HT-29 (cell line): ENCODE results near the gene PLD6. TPM values are rescaled to one million over a fixed set of nuclear protein-coding genes. Genes with fewer than 3 reads are reported as not detected.
"Not testable (repeated sequence)": the region's sequence is repeated elsewhere in the genome, so short reads cannot be mapped to it uniquely, and the experiment has no call there.

Source experiments
- DNase-seq: peaks from one replicate; pipeline ENCODE4 v3.0.0-alpha.2; 2015; ENCODE audit warnings: low spot score
- total RNA-seq: library from RNA; depleted of rRNA; stranded (reverse); fragments of >200 nt; shearing (Covaris generic); gene quantifications from 2 replicates; pipeline ENCODE4 v1.2.3, GENCODE V29; 2014

PLD6 gene
- total RNA-seq, 1 experiment from 2014 or later = 3.5 TPM

DNA sequence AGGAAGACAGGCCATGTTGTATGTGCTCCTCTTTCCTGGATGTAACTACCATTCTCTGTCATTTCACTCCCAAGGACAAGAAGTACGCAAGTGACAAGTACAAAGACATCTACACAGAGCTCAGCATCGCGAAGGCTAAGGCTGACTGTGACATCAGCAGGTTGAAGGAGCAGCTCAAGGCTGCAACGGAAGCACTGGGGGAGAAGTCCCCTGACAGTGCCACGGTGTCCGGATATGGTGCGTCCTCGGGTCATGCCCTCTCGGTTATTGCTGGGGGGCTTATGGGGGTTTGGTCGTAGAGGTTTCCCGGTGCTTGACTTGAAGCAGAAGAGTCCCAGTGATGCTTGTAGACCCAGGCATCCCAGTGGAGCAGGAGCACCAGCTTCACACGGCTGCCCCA is 29.0 kb downstream of the PLD6 start:
- no peak for DNase-seq

DNA sequence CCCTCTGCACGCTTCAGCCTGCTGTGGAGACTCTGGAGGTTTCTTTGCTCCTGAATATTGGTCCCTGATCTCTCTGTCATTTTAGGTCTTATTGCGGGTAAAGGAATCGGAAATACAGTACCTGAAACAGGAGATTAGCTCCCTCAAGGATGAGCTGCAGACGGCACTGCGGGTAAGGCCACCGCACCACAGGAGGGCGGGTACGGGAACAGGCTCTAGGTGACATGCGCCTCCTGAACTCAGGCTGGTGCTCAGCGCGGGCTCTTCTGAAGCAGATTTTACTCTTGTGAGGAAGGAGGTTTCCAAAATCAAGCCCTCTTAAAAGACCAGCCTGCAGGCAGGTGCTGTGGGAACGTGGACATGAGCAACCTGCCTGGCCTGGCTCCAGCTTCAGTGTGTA is 29.8 kb downstream of the PLD6 start:
- DNase-seq = no peak

DNA sequence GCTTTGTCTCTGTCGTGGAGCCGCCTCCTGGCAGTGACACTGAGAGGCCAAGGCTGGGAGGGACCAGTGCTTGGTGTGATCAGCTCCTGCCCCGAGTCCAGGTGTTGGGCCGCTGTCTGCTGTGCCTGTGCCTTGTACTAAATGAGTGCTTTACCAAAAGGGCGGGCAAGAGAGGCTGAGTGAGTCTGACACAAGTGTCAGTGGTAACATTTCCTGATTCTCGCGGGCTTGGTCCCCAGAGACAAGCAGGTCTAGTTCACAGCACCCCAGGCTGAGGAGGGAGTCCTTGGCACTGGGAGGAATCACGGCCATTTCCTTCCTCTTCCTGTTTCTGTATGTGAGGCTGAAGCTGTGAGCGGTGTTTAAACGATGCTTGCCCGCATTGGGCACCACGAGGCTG is 30.2 kb downstream of the PLD6 start:
- no peak for DNase-seq

DNA sequence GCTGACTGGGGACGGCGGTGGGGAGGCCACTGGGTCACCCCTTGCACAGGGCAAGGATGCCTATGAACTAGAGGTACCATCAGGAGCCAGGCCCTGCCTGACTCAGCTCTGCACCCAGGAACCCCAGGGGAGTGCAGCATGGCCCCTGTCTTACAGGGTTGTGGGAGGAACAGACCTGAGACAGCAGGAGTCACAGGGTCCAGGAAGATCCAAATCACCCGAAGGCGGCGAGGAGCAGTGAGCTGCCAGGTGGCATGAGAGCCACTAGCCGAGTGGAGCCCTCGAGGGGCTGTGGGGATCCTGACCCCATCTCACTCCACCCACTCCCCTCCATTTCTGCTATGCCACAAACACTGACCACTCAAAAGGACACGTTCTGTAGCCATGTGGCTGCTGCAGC is 30.8 kb downstream of the PLD6 start:
- DNase-seq = no peak

DNA sequence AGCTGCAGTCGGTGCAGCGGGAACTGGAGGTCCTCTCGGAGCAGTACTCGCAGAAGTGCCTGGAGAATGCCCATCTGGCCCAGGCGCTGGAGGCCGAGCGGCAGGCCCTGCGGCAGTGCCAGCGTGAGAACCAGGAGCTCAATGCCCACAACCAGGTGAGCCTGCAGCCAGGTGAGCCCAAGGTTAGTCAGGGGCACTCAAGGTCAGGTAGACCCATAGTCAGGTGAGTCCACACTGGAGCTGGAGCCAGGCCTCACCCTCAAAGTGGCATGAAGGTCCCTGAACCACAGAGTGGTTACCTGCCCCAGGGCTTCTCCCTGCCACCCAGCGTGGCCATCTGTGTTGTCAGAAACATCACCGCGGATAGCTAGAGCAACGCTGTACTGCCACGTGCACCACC is 32.2 kb downstream of the PLD6 start:
- DNase-seq = no peak

DNA sequence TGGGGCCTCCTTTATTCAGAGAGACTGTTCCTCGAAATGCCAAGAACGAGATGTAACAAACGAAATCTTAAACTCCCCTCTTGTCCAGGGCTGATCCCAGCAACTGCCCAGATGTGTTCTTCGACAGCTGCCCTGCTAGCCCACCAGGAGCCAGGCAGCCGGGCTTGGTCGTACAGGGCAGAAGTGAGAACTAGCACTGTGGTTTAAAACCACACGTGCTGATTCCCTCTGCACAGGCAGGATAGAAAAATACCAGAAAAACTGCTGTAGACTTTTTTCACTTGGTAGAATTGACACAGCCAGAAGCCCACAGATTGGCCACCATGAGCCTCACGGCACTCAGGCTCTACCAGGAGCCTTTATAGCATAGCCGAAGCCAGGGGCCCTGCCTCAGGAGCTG is 33.1 kb downstream of the PLD6 start:
- DNase-seq = no peak

DNA sequence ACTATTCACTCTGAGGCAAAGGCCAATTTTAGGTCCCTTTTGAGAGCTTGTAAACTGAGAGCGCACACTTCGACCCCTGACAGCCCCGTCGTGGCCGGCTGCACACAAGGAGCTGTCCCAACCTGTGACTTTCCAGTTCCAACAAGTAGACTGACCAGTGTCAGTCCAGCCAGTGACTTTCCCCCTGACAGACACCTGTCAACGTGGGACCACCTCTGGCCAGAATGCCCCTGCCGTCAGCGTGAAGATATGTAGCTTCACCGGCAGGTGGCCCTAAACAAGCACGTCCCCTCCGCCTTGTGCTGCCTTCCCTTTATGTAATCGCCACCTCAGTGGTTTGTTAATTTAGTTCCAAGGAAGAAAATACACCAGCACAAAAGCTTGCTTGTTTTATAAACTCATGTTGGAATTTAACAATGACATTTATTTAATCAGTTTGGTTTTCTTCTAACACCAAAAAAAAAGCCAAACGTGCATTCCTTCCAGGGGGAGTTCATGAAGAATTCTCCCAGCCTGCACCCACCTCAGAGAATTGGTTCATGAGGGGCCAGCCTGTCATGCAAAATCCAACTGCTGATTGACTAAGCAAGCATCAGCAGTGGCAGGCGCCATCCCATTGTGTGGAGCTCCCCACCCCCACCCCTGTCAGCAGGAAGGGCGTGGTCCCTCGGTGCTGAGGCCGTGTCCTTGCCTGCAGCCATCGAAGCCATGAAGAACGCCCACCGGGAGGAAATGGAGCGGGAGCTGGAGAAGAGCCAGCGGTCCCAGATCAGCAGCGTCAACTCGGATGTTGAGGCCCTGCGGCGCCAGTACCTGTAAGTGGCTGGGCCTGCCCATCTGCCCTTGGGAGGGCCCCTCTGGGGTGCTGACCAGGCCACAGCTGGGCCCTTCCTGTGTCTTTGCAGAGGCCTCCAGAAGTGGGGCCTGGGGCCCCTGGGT is 33.9 kb downstream of the PLD6 start:
- no peak for DNase-seq

DNA sequence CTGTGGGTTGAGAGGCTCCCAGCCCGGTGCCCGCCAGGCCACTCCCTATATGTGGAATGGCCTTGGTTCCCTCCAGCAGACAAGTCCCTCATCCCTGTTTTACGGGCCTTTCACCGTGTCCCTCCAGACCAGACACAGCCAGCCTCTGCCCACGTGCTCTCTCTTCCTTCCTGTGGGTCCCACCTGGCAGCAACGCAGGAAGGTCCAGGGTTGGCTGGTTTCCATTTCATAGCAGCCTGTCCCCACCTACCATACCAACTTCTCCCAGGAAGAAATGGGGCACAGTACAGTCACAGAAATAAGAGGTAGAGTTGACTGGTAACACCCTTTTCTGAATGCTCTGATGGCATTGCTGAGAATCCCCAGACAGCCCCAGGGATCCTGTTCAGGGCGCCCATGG is 34.9 kb downstream of the PLD6 start:
- DNase-seq = no peak

DNA sequence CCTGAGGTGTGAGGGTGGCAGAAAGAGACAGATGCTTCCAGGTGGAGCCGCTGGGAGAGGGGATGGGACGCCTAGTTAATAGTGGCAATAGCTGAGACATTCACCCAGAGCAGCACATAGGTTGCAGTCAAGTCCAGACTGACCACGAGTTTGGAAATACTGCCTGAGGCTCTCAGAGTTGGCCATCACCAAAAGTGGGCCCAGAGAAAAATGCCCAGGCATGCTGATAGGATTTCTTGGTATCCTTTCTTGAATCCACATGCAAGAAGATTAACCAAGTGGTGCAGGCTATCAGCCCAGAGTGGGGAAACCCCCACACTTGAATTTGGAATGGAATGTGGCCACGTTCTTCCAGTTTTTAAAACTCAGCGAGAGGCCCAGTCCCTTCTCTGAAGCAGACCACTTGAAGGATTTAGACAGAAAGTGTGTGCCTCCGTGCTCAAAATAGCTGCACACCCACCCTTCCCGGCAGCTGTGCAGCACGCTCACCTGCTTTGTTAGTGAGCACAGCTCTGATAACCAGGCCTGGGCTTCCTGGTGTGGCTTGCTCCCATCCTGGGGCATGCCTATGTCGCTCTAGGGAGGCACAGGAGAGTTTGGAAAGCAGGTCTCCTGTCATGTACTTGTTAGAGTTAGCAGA is 35.7 kb downstream of the PLD6 start:
- no peak for DNase-seq

DNA sequence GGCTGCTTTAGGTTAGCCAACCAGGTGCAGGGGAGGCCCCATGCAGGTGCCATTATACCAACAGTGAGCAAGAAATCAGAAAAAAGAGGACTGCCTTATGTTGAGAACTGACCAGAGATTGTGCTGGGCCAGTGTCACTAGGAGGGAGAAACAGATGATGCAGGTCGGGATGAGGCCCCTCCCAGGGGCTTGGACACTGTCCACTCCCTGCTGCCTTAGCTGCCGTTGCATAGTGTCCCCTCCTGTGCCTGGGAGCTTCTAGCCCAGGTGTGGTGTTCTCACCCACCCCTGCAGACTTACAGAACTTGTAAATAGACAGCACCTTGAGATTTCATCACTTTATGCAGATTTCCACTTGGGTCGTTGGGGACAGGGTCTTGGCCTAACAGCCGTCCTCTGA is 36.7 kb downstream of the PLD6 start:
- DNase-seq = no peak

DNA sequence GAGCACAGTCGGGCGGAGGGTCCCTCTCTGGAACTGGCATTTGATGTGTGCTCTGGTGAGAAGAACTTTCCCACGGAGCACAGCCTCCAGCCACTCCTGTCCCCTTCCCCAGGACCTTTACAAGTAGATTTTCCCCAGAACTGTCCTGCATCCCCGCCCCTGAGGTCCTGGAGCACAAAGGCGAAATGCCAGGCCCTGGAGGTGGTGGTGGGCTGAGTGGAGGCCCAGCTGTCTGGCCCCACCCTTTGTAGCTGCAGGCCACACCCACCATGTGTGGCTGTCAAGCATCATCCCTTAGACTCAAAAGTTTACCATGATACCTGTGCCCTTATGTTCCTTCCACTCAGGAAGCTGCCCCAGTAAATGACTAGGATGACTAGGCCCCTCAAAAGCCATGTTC is 37.7 kb downstream of the PLD6 start:
- no peak for DNase-seq

DNA sequence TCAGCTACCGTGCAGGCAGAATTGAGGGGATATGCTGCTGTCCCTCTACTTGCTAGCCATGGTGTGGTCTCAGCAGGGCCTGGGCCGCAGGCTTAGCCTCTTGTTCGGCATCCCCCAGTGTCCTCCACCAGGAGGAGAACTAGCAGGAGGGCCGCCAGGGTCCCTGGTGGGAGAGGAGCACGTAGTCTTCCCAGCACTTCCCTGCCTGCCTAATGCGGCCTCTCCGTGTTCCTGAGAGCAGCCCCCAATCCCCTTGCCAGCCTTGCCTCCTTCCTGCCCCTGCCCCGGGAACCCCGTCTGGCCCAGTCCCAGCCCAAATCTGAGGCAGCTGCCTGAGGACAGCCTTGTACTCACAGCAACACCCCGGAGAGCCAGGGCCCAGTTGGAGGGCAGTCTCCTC is 38.1 kb downstream of the PLD6 start:
- DNase-seq = no peak

DNA sequence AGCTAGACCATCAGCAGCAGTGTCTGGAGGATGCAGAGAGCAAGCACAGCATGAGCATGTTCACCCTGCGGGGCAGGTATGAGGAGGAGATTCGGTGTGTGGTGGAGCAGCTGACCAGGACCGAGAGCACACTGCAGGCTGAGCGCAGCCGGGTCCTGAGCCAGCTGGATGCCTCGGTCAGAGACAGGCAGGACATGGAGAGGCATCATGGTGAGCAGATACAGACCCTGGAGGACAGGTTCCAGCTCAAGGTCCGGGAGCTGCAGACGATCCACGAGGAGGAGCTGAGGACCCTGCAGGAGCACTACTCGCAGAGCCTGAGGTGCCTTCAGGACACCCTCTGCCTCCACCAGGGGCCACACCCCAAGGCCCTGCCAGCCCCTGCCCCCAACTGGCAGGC is 38.8 kb downstream of the PLD6 start:
- no peak for DNase-seq

DNA sequence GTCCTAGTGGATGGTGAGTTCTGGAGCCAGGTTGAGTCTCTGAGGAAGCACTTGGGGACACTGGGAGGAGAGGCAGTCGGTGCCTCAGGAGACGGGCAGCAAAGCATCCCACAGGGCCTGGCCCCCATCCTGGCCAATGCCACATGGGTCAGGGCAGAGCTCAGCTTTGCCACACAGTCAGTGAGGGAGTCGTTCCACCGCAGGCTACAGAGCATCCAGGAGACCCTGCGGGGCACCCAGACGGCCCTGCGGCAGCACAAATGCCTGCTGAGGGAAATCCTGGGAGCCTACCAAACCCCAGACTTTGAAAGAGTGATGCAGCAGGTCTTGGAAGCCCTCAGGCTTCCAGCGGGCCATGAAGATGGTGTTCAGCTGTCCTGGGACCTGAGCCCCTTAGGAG is 39.7 kb downstream of the PLD6 start:
- no peak for DNase-seq

DNA sequence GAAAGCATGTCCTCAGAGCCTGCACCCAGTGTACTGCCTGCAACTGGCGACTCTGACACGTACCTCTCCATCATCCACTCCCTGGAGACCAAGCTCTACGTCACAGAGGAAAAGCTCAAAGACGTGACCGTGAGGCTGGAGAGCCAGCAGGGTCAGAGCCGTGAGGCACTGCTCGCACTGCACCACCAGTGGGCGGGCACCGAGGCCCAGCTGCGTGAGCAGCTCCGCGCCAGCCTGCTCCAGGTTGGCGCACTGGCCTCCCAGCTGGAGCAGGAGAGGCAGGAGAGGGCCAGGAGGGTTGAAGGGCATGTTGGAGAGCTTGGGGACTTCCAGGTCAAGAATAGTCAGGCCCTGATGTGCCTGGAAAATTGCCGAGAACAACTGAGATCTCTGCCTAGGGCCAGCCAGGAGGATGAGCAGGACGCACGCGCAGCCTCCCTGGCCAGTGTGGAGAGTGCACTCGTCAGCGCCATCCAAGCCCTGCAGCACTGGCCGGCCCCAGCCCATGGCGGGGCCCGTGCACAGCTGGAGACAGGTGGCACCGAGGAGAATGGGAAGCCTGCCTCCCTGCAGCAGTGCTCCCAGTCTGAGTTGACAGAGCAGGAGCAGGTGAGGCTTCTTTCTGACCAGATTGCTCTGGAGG is 40.3 kb downstream of the PLD6 start:
- no peak for DNase-seq

DNA sequence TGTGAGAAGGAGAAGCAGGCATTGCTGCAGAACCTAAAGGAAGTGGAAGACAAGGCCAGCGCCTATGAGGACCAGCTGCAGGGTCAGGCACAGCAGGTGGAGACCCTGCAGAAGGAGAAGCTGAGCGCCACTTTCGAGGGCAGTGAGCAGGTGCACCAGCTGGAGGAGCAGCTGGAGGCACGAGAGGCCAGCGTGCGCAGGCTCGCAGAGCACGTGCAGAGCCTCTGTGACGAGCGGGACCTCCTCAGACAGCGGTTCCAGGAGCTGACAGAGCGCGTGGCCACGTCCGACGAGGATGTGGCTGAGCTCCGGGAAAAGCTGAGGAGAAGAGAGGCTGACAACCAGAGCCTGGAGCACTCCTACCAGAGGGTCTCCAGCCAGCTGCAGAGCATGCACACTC is 41.5 kb downstream of the PLD6 start:
- no peak for DNase-seq

DNA sequence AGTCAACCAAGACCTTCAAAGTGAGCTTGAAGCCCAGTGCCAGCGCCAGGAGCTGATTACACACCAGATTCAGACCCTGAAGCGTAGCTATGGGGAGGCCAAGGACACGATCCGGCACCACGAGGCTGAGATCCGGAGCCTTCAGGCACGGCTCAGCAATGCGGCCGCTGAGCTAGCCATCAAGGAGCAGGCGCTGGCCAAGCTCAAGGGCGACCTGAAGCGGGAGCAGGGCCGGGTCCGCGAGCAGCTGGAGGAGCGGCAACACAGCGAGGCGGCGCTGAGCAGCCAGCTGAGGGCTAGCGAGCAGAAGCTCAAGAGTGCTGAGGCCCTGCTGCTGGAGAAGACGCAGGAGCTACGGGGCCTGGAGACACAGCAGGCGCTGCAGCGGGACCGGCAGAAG is 42.0 kb downstream of the PLD6 start:
- DNase-seq = no peak

DNA sequence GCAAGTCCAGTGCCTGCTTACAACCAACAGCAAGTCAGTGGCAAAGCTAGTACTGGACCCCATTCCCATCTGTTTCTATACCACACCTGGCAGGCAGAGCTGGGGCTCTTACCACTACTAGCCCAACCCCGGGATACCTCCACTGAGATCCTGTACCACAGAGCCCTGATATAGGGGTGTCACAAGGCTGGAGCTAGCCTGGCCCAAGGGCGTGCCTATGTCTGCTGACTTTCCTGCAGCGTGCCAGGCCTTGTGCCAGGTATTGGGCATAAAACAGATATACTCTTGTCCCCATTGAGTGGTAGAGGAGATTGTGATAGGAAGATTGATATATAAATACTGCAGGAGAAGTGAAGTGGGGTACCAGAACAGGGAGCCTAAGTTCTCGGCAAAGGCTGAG is 44.4 kb downstream of the PLD6 start:
- DNase-seq = no peak

DNA sequence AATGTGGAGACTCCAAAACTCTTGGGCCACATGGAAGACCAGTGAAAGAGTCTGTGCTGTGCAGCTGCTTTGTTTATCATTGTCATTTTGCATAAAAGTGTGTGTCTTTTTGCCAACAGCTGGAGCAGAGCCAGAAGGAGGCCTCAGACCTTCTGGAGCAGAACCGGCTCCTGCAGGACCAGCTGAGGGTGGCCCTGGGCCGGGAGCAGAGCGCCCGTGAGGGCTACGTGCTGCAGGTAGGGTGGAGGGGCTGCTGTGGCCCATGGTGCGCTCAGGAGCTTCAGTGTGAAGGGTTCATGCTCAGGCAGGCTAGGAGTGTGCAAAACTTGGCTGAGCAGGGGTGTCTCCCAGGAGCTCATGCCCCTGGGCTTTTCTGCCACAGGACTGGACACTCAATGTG is 45.0 kb downstream of the PLD6 start:
- DNase-seq = no peak

DNA sequence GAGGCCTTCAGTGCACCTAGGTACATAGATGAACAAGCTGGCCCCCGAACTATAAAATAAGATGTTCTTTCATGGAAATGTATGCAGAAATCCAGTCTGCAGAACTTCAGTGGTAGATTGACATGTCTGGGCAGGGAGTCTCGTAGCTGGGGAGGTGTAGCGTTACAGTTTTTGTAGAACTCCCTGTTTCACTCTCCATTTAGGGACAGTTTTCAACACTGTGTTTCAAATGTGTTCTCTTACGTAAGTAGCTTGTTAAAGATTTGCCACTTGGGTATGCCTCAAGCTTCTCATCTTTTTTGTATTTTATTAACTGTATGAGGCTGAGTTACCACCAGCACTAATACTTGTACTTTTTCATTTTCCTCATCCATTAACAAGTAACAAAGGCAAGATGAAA is 46.6 kb downstream of the PLD6 start:
- no peak for DNase-seq

DNA sequence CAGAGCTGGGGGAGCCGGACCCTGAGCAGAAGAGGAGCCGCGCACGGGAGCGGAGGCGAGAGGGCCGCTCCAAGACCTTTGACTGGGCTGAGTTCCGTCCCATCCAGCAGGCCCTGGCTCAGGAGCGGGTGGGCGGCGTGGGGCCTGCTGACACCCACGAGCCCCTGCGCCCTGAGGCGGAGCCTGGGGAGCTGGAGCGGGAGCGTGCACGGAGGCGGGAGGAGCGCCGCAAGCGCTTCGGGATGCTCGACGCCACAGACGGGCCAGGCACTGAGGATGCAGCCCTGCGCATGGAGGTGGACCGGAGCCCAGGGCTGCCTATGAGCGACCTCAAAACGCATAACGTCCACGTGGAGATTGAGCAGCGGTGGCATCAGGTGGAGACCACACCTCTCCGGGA is 47.6 kb downstream of the PLD6 start:
- DNase-seq = not testable (repeated sequence)

DNA sequence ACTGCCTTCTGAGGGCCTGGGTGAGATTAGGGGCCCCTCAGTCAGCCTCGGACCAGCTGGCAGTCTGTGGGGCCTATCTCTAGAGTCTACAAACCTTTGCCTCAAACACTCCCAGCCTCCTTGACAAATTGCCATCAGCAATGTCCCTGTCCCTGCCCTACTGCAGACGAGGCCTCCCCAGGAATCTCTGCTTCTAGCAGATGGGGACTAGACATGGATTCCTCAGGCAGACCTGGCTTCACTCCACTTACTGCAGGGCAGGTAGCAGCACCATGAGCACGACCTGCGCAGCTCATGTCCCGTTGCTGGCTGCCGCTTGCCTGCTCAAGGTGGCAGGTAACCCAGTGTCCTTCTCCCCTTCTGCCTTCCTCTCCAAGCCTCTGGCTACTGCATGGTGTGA is 49.1 kb downstream of the PLD6 start:
- no peak for DNase-seq

DNA sequence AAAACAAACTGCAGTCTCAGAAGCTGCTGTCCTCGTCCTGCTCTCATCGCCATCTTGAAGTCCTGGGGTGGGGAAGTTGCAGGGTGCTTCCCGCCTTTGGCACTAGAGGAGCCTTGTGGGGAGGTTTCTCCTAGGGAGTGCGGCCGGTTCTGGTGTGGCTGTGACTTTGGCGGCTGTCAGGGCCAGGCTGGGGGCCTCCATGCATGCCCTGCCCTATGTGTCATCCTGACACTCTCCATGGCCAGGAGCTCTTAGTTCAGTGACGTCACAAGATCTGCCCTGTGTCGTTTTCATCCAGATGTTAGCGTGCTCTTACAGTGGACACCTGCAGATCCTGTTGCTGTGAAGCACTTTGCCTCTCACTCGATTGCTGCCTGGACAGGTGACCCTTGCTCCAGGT is 49.6 kb downstream of the PLD6 start:
- no peak for DNase-seq
